H1 (cell line): ENCODE measurements around the gene IRX4. TPM values are rescaled to one million over a fixed set of nuclear protein-coding genes. Genes with fewer than 3 reads are reported as not detected.

ENCODE experiments used
- ATF3 ChIP-seq: IDR thresholded peaks from 2 replicates; pipeline ENCODE4 v1.6.1; 2011; ENCODE audit warnings: low read depth, mild to moderate bottlenecking, low read length; ENCODE audit not compliant: insufficient read depth
- CHD2 ChIP-seq: IDR thresholded peaks from 2 replicates; pipeline ENCODE4 v1.6.1; 2012; ENCODE audit warnings: low read length, improper control_type of control experiment
- CHD7 ChIP-seq: fragments of 300-600 bp; sonication (generic); IDR thresholded peaks from 2 replicates; pipeline ENCODE4 v1.7.1; 2012; ENCODE audit warnings: low read length, moderate library complexity, mild to moderate bottlenecking, inconsistent platforms; ENCODE audit not compliant: insufficient replicate concordance
- CTCF ChIP-seq, 3 experiments: IDR thresholded peaks; 1 replicate in 2 of 3; 2 replicates in 1 of 3; pipeline versions ENCODE4 v1.5.1 to v1.6.1; 2011; ENCODE audit warnings: low read length in 3 of 3, mild to moderate bottlenecking in 3 of 3, inconsistent platforms in 2 of 3, low read depth in 1 of 3, moderate library complexity in 1 of 3; ENCODE audit not compliant: insufficient read depth in 1 of 3; ENCODE audit errors: control extremely low read depth in 1 of 3
- POLR2A ChIP-seq, 2 experiments: IDR thresholded peaks; 1 replicate in 1 of 2; 2 replicates in 1 of 2; pipeline ENCODE4 v1.6.1; 2011; ENCODE audit warnings: low read depth in 2 of 2, low read length in 2 of 2, mild to moderate bottlenecking in 2 of 2; ENCODE audit errors: control extremely low read depth in 1 of 2
- SAP30 ChIP-seq: fragments of 300-600 bp; sonication (generic); IDR thresholded peaks from 2 replicates; pipeline ENCODE4 v1.7.1; 2012; ENCODE audit warnings: low read length, moderate library complexity, mild to moderate bottlenecking, inconsistent platforms; ENCODE audit not compliant: insufficient read depth, insufficient replicate concordance
- SP4 ChIP-seq: IDR thresholded peaks from 2 replicates; pipeline ENCODE4 v1.6.1; 2012; ENCODE audit warnings: low read length, inconsistent platforms
- YY1 ChIP-seq: IDR thresholded peaks from 2 replicates; pipeline ENCODE4 v1.6.1; 2011; ENCODE audit warnings: low read depth, mild to moderate bottlenecking, low read length
- polyA plus RNA-seq, 7 experiments: library from polyadenylated mRNA; depleted of rRNA in 3 of 7; stranded (reverse) in 5 of 7; unstranded in 2 of 7; fragments of >200 nt in 5 of 7; fragments of 200-250 nt in 2 of 7; gene quantifications; 1 replicate in 5 of 7; 2 replicates in 1 of 7; 4 replicates in 1 of 7; pipeline versions ENCODE4 v1.2.1 to v1.2.3, GENCODE V29; 2011 to 2013; ENCODE audit warnings: missing spikeins in 2 of 7, mixed read lengths in 2 of 7
- total RNA-seq: library from RNA; stranded (reverse); fragmentation: NEBNext Ultra II Directional; extraction: Animal tissue kit (Norgen Biotek cat#: 25700); gene quantifications from 2 replicates; pipeline ENCODE4 v1.2.1, GENCODE V29; 2021

IRX4 gene
- total and polyA plus RNA-seq, 2 of the 8 experiments (the other 6 are each of a cell fraction or from before 2014, with no cell fraction given): 0.45 to 1.2 TPM

GRCh38 chr5:1914471-1914870 lies 31.7 kb upstream of the IRX4 start (continued):
- no peak for TF ChIP-seq CTCF (IDR thresholded peaks at IDR 0.05; ENCODE audit: control extremely low read depth in 1 of 3, insufficient read depth in 1 of 3, low read depth in 1 of 3, low read length in 3 of 3)
- no peak for TF ChIP-seq POLR2A (IDR thresholded peaks at IDR 0.05; ENCODE audit: control extremely low read depth in 1 of 2, low read depth in 2 of 2, low read length in 2 of 2)
- no peak for TF ChIP-seq ATF3
- no peak for TF ChIP-seq SAP30
- TF ChIP-seq CHD7: no peak
- TF ChIP-seq SP4: no peak
- no peak for TF ChIP-seq CHD2
- TF ChIP-seq YY1: no peak
